Measurements from ENCODE around the gene DAB2IP. TPM values are rescaled to one million over a fixed set of nuclear protein-coding genes. Genes with fewer than 3 reads are reported as not detected.

DAB2IP gene
- 26.3 and 27.1 TPM in 2 replicates for total RNA-seq

GRCh38 chr9:121651295-121652020, at the start of gene DAB2IP:
TSS of gene DAB2IP (plus strand) at chr9:121651634. CDS start at chr9:121651776, 142 bp downstream.

Other genes with a start within 250 kb of the DAB2IP start
- gene GGTA1, start 151.8 kb upstream of the DAB2IP start, total RNA-seq, result not detected in 2 replicates

All from placental pericyte (primary cell).